Measurements from ENCODE around the gene TMCO1. TPM values are rescaled to one million over a fixed set of nuclear protein-coding genes. Genes with fewer than 3 reads are reported as not detected.
A peak's percentile ranks its signal among the peaks of the same experiment; 100 is the strongest.

Gene TMCO1
- total and polyA plus RNA-seq, 2 of the 13 experiments (the other 11 are each of a cell fraction or from before 2014, with no cell fraction given): 106 to 119 TPM

- TF ChIP-seq AHDC1 (CRISPR knock-in tag; IDR thresholded peaks at IDR 0.05; ENCODE audit: borderline replicate concordance): peak; percentile 78; the same call in 1 of the 2 replicates
- TF ChIP-seq CBX5 (CRISPR knock-in tag; IDR thresholded peaks at IDR 0.05; ENCODE audit: borderline replicate concordance): no peak; the same call in 1 of the 2 replicates
- no peak for TF ChIP-seq ZMAT5 (CRISPR knock-in tag; IDR thresholded peaks at IDR 0.05; ENCODE audit: borderline replicate concordance, low read depth)
- TF ChIP-seq ZNF597 (CRISPR knock-in tag; IDR thresholded peaks at IDR 0.05): no peak
- TF ChIP-seq ZNF558 (CRISPR knock-in tag; IDR thresholded peaks at IDR 0.05; ENCODE audit: borderline replicate concordance): peak; percentile 22; the same call in 1 of the 2 replicates
- peak; percentile 66 for TF ChIP-seq UBTF (CRISPR knock-in tag; IDR thresholded peaks at IDR 0.05)
- TF ChIP-seq ARNTL (CRISPR knock-in tag; IDR thresholded peaks at IDR 0.05): no peak; the same call in 1 of the 2 replicates
- no peak for TF ChIP-seq TERF1 (CRISPR knock-in tag; IDR thresholded peaks at IDR 0.05)
- TF ChIP-seq SP1 (IDR thresholded peaks at IDR 0.05): peak; percentile 83
- no peak; the same call in 1 of the 2 replicates for TF ChIP-seq SP1 (CRISPR knock-in tag; IDR thresholded peaks at IDR 0.05)
- no peak for TF ChIP-seq ZBTB43 (CRISPR knock-in tag; conservative IDR thresholded peaks at IDR 0.05)
- peak; percentile 52; the same call in 1 of the 2 replicates for TF ChIP-seq PITX1 (CRISPR knock-in tag; IDR thresholded peaks at IDR 0.05)
- TF ChIP-seq ZNF605 (CRISPR knock-in tag; IDR thresholded peaks at IDR 0.05): peak; percentile 95
- no peak for TF ChIP-seq ZNF672 (CRISPR knock-in tag; IDR thresholded peaks at IDR 0.05)
These were observed at the start of gene TMCO1 (continued) for GRCh38 chr1:165768513-165769394.

Data from HepG2 (cell line).